NCI-H1694 treated with DMSO at 0.1 percent for 48 hours (cell line): ENCODE results near the gene GCAT.
A peak's percentile ranks its signal among the peaks of the same experiment; 100 is the strongest.
"Not testable (repeated sequence)": the region's sequence is repeated elsewhere in the genome, so short reads cannot be mapped to it uniquely, and the experiment has no call there.

Source experiments
- DNase-seq: peaks from one replicate; lab custom pipeline; 2025; lab: John Stamatoyannopoulos, UW

The GCAT gene

GRCh38 chr22:37782340-37783168 is 25.2 kb upstream of the GCAT start:
- no peak for DNase-seq

- DNase-seq, result no peak
Observed at GRCh38 chr22:37784829-37785495, 22.8 kb upstream of the GCAT start.

- no peak for DNase-seq
Observed at GRCh38 chr22:37790234-37790633, 17.5 kb upstream of the GCAT start.

DNA sequence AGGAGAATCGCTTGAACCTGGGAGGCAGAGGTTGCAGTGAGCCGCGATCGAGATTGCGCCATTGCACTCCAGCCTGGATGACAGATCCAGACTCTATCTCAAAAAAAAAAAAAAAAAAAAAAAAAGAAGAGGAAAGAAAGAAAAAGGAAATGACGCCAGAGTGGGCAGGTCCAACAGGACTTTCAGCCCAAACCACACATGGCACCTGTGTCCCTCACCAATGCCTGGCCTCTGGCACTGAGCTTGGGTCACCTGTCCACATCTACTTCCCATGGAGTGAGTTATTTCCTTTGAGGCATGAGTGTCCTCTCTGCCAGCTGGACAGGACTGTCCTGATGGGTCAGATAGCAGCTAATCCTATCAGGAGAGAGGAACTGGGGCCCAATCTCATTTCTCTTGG is 15.2 kb upstream of the GCAT start:
- DNase-seq, result no peak

GRCh38 chr22:37794376-37794775 is 13.4 kb upstream of the GCAT start:
- DNase-seq, result no peak

- no peak for DNase-seq
Observed at GRCh38 chr22:37796079-37796478, 11.7 kb upstream of the GCAT start.

DNA sequence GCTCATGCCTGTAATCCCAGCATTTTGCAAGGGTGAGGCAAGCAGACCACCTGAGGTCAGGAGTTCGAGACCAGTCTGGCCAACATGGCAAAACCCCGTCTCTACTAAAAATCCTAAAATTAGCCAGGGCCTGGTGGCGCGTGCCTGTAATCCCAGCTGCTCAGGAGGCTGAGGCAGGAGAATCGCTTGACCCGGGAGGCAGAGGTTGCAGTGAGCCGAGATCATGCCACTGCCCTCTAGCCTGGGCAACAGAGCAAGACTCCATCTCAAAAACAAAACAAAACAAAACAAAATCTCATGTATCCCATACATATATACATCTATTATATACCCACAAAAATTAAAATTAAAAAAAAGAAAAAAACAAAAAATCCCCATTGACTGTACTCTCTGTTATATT is 10.5 kb upstream of the GCAT start:
- DNase-seq, result not testable (repeated sequence)

DNA sequence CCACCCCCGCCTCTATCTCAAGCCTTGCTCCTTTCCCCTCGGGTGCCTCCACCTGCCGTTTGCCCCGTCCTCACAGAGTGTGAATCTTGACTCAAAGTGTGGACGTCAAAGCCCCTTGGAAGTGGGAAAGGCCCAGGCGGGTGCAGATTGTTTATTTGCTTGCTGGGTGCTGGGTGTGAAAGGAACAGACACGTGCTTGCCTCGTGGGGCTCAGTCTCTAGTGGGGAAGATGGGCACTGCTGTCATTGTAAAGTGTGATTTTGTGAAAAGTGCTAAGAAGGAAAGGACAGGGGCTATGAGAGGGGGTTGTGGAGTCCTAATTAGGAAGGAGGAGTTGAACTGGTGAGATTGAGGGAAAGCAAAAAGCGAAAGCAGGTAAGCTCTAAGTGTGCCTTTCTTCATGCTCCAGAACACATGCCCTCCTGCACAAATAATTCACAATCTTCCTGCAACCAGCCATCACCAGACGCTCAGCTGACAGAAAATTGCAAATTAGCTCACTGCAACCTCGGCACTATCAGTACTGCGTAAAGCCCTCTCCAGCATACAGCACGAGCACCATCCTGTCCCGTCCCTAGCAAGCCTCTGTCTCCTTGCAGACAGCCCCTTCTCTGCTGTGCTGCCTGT is 9.7 kb upstream of the GCAT start:
- no peak for DNase-seq

DNA sequence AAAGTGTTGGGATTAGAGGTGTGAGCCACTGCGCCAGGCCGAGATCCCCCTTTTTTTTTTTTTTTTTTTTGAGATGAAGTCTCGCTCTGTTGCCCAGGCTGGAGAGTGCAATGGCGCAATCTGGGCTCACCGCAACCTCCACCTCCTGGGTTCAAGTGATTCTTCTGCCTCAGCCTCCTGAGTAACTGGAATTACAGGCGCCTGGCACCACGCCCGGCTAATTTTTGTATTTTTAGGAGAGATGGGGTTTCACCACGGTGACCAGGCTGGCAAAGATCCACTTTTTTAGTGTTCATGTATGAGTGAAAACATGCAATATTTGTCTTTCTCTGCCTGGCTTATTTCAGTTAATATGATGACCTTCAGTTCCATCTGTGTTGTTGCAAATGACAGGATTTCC is 7.8 kb upstream of the GCAT start:
- not testable (repeated sequence) for DNase-seq

DNA sequence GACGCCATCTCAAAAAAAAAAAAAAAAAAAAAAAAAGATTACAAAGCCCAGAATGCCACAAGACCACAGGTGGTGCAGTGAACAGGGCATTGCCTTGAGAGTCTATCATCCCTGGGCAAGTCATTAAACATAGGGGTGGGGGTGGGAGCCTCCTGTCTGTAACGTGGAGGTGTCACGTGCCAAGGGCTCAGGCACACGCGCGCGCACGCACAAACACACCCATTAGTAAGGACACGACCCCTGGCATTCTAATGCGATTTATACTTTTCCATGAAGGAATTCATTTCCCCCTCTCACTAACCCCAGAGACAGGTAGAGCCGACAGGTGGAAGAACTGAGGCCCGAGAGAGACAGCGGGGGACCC is 5.8 kb upstream of the GCAT start:
- no peak for DNase-seq

- DNase-seq, result peak; percentile 58
Observed at GRCh38 chr22:37802310-37803194, 5.2 kb upstream of the GCAT start.

DNA sequence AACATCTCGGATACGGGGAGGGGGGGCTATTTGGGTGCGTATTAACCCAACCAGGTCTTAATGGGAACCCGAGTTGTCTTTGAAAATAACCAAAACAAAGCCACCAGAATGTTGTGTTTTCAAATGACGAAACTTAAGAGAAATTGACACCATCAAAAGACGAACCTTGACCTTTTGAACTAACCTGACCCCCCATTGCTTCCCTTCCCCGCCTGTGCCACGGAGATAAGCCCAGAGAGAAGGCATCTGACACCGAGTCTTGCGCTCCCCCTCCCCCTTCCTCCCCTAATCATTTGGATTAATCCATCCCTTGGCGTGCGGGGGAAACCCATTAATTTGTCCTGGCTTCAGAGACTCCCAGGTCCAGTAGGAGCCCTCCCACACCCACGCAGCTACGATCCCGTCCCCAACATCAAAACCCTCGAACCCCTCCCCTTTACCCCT is 4.5 kb upstream of the GCAT start:
- DNase-seq, result no peak

DNA sequence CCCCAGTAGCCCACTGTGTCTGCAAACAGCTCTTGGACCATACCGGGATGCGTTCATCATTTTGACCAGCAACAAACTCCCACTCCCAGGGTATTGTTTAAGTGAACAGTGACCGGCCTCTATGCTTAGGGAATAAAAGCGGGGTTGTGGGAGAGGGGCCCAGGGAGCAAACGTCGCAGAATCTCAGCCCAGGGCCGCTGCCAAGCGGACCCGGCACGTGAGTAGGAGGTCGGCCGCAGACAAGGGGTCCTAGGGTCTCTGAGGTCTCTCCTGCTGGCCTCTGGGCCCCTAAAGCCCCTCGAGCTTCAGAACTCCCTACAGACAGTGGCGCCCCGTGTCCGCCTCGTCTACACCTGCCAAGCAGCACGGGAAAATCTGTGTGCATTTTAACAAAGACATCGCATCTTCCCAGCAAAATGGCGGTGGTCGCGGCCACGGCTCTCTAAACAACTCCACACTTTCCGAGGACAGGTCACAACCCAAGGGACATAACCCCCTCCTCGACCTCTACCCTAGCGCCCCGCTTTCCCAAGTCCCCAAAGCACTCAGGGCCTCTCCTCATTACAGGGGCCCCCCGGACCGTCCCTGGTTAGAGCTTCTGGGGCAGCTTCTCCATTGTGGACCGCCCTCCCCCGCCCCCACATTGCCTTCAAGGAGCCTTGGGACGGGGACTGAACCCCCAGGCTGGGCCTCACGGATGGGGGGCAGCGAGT is 3.9 kb upstream of the GCAT start:
- DNase-seq, result no peak

DNA sequence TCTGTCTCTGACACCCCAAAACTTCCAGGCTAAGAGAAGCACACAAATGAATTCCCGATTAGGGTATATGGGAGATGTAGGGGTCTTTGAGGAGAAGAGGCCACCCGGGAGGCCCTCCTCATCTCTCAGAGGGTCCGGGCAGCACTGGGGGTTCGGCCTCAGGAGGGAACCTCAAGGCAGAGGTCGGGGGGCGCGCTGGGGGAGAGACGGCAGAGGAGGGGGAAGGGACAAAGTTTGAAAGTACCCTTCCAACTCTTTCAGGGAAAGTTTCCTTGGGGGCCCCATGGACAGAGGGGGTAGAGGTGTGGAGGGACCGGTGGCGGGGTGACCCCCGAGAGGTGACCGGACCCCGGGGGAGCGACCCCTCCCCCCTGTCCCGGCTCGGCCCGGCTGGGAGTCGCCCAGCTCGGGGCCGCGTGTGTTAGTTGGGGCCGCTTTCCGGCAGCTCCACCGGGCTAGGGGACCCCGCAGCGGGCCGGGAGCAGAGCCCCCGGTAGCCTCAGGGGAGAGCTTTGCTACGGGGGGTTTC is 3.3 kb upstream of the GCAT start:
- no peak for DNase-seq

DNA sequence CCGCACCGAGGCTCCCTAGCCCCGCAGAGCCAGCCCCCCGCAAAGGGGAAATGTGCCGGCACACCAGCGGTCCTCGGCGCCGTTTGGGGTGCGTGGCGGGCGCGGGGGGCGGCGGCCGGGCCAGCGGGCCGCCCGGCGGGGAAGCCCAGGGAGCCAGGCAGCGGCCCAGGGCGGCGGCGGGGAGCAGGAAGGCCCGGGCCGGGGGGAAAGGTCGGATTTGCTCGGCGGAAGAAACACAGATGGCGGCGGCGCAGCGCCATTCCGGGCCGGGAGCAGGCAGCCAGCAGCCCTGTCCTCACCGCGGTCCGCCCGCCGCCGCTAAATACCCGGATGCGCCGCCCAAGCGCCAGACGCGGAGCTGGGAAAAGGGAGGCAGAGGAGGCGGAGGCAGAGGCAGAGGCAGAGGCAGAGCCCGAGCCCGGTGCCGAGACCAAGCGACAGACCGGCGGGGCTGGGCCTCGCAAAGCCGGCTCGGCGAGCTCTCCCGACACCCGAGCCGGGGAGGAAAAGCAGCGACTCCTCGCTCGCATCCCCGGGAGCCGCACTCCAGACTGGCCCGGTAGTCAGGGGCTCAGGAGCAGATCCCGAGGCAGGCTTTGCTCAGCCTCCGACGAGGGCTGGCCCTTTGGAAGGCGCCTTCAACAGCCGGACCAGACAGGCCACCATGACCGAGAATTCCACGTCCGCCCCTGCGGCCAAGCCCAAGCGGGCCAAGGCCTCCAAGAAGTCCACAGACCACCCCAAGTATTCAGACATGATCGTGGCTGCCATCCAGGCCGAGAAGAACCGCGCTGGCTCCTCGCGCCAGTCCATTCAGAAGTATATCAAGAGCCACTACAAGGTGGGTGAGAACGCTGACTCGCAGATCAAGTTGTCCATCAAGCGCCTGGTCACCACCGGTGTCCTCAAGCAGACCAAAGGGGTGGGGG is 2.6 kb upstream of the GCAT start:
- DNase-seq, result peak; percentile 46

- DNase-seq, result no peak
Observed at GRCh38 chr22:37805810-37806277, 1.9 kb upstream of the GCAT start.

DNA sequence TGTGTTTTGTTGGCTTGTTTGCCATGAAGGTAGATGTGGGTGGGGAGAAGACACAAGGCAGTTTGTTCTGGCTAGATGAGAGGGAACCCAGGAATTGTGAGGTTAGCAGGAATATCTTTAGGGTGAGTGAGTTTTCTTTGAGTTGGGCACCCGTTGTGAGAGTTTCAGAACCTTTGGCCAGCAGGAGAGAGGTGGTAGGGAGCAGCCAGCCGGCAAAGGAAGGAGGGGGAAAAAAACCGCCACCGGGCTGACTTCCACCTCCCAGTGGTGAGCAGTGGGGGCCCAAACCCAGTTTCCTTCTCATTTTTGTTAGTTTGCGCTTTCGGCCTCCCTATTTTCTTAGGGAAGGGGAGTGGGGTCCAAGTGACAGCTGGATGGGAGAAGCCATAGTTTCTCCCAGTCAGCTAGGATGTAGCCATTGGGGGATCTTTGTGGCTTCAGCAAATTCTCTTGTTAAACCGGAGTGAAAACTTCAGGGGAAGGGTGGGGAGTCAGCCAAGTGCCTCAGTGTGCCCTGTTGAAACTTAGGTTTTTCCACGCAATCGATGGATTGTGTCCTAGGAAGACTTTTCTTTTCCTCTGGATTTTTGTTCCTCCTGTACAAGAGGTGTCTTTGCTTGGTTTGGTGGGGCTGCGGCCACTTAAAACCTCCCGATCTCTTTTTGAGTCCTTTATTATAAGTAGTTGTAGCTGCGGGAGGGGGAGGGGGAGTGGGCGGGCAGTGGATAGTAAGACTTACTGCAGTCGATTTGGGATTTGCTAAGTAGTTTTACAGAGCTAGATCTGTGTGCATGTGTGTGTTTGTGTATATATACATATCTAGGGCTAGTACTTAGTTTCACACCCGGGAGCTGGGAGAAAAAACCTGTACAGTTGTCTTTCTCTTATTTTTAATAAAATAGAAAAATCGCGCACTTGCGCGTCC is 1.1 kb upstream of the GCAT start:
- no peak for DNase-seq

- DNase-seq, result no peak
Observed at GRCh38 chr22:37808294-37808657, 542 bp downstream of the GCAT start.
